Panc1 (cell line): ENCODE data around the gene SH3PXD2A.

Experiments
- POLR2AphosphoS5 ChIP-seq: IDR thresholded peaks from 2 replicates; pipeline ENCODE4 v1.6.1; 2012; ENCODE audit warnings: mild to moderate bottlenecking, low read depth, low read length, moderate library complexity
- TF ChIP-seq, protein P1 (sequence below): fragments of 450-650 bp; IDR thresholded peaks from 2 replicates; pipeline ENCODE4 v1.5.1; 2017; ENCODE audit warnings: mild to moderate bottlenecking

DNA sequence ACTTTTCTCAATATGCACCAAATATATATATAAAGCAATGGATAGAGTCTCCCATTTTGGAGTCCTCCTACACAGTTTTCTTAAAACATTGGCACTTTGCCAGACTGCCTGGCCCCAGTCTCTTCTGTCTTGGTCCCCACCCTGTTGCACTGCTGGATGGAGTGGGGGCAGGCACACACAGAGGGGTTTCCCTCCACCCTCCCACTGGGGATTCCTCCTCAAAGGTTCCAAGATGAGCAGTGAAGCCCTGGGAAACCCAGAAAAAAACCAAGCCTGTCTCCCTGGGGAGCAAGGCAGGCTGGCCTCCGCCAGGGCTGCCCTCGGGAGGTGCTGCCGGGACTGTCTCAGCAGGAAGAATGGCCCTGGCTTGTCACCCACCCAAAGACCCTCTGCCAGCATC lies 68.0 kb downstream of the SH3PXD2A start:
- TF ChIP-seq, protein P1, sequence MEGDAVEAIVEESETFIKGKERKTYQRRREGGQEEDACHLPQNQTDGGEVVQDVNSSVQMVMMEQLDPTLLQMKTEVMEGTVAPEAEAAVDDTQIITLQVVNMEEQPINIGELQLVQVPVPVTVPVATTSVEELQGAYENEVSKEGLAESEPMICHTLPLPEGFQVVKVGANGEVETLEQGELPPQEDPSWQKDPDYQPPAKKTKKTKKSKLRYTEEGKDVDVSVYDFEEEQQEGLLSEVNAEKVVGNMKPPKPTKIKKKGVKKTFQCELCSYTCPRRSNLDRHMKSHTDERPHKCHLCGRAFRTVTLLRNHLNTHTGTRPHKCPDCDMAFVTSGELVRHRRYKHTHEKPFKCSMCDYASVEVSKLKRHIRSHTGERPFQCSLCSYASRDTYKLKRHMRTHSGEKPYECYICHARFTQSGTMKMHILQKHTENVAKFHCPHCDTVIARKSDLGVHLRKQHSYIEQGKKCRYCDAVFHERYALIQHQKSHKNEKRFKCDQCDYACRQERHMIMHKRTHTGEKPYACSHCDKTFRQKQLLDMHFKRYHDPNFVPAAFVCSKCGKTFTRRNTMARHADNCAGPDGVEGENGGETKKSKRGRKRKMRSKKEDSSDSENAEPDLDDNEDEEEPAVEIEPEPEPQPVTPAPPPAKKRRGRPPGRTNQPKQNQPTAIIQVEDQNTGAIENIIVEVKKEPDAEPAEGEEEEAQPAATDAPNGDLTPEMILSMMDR: no peak
- no peak for TF ChIP-seq POLR2AphosphoS5
